ENCODE measurements around the gene SBK3.
"Not testable (repeated sequence)": the region's sequence is repeated elsewhere in the genome, so short reads cannot be mapped to it uniquely, and the experiment has no call there.

Gene SBK3

DNA sequence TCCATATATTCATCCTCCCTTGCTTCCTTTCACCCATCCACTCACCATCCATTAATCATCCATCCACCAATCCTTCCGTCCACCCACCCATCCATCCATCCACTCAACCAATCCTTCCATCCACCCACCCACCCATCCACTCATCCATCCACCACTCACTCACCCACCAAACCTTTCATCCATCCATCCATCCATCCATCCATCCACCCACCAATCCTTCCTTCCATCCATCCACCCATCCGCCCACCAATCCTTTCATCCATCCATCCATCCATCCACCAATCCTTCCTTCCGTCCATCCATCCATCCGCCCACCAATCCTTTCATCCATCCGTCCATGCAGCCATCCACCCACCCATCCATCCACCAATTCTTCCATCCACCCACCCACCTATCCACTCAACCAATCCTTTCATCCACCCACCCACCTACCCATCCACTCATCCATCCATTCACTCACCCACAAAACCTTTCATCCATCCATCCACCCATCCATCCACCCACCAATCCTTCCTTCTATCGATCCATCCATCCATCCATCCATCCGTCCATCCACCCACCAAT is 3.0 kb downstream of the SBK3 start:
- no peak for DNase-seq (ENCODE audit: low read depth in 1 of 2, low spot score in 1 of 2)

- no peak for DNase-seq (ENCODE audit: low read depth in 1 of 2, low spot score in 1 of 2)
Observed at GRCh38 chr19:55541091-55541490, 4.3 kb downstream of the SBK3 start.

- DNase-seq (ENCODE audit: low read depth in 1 of 2, low spot score in 1 of 2) = no peak
Observed at GRCh38 chr19:55540619-55541018, 4.7 kb downstream of the SBK3 start.

DNA sequence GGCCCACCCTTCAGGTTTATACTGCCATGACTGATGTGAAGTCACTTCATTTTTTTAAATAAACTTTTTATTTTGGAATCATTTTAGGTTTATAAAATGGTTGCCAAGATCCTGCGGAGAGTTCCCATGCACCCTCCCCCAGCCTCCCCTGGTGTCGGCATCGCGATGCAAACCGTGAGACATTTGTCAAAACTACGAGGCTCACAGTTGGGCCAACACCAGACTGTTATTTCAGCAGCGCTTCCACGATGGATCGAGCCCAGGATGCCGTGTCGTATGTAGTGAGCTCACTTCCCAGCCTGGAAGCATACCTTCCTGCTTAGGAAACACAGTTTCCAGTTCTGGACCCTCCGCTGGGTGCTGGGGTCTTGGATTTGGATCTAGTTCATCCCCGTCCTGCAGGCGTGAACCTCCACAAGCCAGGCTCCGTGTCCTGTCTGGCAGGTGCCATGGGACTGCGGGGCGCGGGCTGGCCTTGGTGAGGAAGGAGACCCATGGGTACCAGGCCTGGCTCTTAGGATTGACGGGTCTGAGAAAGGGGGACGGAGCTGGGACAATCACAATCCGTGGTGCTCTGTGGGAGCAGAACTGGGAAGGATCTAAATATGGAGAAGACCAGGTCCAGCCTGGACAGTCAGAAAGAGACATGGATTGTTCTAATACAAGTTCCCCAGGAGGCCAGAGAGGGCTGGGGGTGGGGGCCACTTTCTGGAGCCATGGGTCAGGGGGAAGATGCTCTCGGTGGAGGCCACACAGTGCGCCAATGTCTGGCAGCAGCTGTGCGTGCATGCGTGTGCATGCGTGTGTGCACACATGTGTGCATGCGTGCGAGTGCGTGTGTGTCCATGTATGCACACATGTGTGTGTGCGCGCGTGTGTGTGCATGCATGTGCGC is 6.0 kb downstream of the SBK3 start:
- no peak for DNase-seq (ENCODE audit: low read depth in 1 of 2, low spot score in 1 of 2)

DNA sequence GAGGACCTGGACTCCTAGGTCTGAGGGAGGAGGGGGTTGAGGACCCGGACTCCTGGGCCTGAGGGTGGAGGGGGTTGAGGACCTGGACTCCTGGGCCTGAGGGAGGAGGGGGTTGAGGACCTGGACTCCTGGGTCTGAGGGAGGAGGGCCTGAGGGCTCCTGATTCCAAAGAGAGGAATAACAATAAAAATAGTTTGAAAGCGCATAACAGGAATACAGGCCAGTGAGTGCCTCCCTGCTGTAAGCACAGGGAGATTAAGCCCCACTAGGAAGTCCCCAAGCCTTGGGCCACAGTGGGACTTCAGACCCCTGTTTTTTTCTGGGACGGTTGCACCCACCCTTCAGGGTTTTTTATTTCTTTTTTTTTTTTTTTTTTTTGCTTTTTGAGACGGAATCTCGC is 7.2 kb downstream of the SBK3 start:
- no peak for DNase-seq (ENCODE audit: low read depth in 1 of 2, low spot score in 1 of 2)

- DNase-seq (ENCODE audit: low read depth in 1 of 2, low spot score in 1 of 2) = no peak
Observed at GRCh38 chr19:55537741-55538111, 7.6 kb downstream of the SBK3 start.

- no peak for DNase-seq (ENCODE audit: low read depth in 1 of 2, low spot score in 1 of 2)
Observed at GRCh38 chr19:55536951-55537740, 8.2 kb downstream of the SBK3 start, which contains the start of gene SBK2. Gene SBK2, minus strand, starts transcription at chr19:55537133. Its CDS starts 839 bp downstream, at chr19:55536294.

GRCh38 chr19:55536366-55536765 is 9.0 kb downstream of the SBK3 start:
- DNase-seq (ENCODE audit: low read depth in 1 of 2, low spot score in 1 of 2) = no peak

DNA sequence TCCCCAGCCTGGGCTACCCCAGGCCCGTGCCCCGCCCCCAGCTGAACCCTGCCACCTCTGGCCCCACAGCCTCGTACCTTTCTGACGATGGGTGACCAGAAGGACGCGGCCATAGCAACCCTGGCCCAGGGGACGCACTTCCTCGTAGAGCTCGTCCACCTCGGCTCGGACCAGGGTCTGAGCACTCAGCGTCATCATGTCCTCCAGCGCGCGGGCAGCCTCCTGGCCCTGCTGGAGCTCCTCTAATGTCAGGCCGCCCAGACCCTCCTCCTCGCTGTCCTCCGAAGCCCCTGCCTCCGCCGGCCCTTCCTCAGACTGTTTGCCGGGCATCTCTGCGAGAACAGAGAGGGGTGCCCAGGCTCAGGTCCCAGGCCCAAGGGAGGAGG is 9.4 kb downstream of the SBK3 start:
- DNase-seq (ENCODE audit: low read depth in 1 of 2, low spot score in 1 of 2) = no peak

GRCh38 chr19:55535173-55535964 is 10.0 kb downstream of the SBK3 start:
- no peak for DNase-seq (ENCODE audit: low read depth in 1 of 2, low spot score in 1 of 2)

GRCh38 chr19:55534280-55534679 is 11.1 kb downstream of the SBK3 start:
- DNase-seq (ENCODE audit: low read depth in 1 of 2, low spot score in 1 of 2) = not testable (repeated sequence)

DNA sequence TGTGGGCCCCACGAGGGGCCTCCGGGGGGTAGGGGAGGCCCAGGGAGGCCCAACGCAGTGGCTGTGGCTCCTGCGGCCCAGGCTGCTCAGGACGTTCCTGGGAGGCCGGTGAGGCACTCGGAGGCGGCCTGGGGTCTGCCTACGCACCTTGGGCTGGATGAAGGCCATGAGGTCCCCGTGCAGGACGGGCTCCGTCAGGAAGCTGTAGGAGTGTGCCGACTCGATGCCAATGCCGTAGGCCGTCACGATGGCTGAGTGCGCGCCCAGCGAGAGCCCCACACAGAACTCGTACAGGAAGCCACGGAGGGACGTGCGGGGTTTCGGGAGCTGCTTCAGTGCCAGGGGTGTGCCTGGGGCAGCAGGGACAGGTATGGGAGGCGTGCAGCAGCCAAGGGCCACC is 14.3 kb downstream of the SBK3 start:
- DNase-seq (ENCODE audit: low read depth in 1 of 2, low spot score in 1 of 2) = no peak

GRCh38 chr19:55529636-55530234 is 15.6 kb downstream of the SBK3 start:
- DNase-seq (ENCODE audit: low read depth in 1 of 2, low spot score in 1 of 2) = no peak

GRCh38 chr19:55528030-55528803 is 17.1 kb downstream of the SBK3 start:
- DNase-seq (ENCODE audit: low read depth in 1 of 2, low spot score in 1 of 2) = no peak

DNA sequence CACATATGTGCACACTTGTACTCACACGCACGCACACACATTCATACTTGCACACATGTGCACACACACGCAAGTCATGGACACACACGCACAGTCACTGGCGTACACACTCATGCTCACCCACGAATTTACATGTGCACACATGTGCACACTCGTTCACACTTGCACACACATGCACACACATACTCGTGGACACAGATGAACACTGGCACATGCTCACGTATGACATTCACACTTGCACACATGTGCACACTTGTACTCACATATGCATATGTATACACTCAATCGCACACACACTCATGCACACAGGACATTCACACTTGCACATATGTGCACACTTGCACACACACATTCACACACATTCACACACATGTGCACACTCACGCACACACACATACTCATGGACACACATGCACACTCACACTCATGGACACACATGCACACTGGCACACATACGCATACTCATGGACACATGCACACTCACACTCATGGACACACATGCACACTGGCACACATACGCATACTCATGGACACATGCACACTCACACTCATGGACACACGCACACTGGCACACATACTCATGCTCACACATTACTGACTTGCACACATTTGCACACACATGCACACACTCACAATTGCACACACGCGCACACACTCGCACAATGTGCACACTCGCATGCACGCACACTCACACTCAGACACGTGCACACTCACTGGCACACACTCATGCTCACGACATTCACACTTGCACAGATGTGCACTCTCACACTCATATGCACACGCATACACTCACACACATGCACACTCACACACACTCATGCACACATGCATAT is 17.9 kb downstream of the SBK3 start:
- DNase-seq (ENCODE audit: low read depth in 1 of 2, low spot score in 1 of 2) = no peak

- DNase-seq (ENCODE audit: low read depth in 1 of 2, low spot score in 1 of 2) = no peak
Observed at GRCh38 chr19:55526216-55527196, 18.8 kb downstream of the SBK3 start.

GRCh38 chr19:55525289-55526101 is 19.8 kb downstream of the SBK3 start:
- DNase-seq (ENCODE audit: low read depth in 1 of 2, low spot score in 1 of 2) = no peak

Measured in activated T-helper 1 cell treated with anti-CD3 and anti-CD28 coated beads, Interleukin-2, amount 50 U/mL, for 16 hours (primary cell).